KMS-11 (cell line): ENCODE results near the gene MAPT.

Experiments
- H2AFZ ChIP-seq: fragments of 200-600 bp; sonication (generic); 2 replicates; pipeline ENCODE4 v1.6.1; 2016; ENCODE audit warnings: antibody characterized with exemption, mixed run types, low read depth
- H3K27ac ChIP-seq: fragments of 200-600 bp; sonication (generic); 2 replicates; pipeline ENCODE4 v1.6.1; 2016; ENCODE audit warnings: mild to moderate bottlenecking, mixed run types
- H3K27me3 ChIP-seq: fragments of 200-600 bp; sonication (generic); 2 replicates; pipeline ENCODE4 v1.6.1; 2017; ENCODE audit warnings: mild to moderate bottlenecking, low read depth, mixed run types, moderate library complexity; ENCODE audit not compliant: insufficient read depth
- H3K36me3 ChIP-seq: fragments of 200-600 bp; sonication (generic); 2 replicates; pipeline ENCODE4 v1.6.1; 2017; ENCODE audit warnings: mild to moderate bottlenecking, mixed run types; ENCODE audit not compliant: insufficient read depth
- H3K4me1 ChIP-seq: fragments of 200-600 bp; sonication (generic); 2 replicates; pipeline ENCODE4 v1.6.1; 2016; ENCODE audit warnings: mild to moderate bottlenecking, low read depth, mixed run types; ENCODE audit not compliant: poor library complexity, severe bottlenecking
- H3K4me2 ChIP-seq: fragments of 200-600 bp; sonication (generic); 2 replicates; pipeline ENCODE4 v1.7.0; 2016; ENCODE audit warnings: mild to moderate bottlenecking, mixed run types
- H3K4me3 ChIP-seq: fragments of 200-600 bp; sonication (generic); IDR thresholded peaks from 2 replicates; pipeline ENCODE4 v1.6.1; 2017; ENCODE audit warnings: low read depth, low read length, mixed read lengths; ENCODE audit not compliant: insufficient read depth
- H3K79me2 ChIP-seq: fragments of 200-600 bp; sonication (generic); 2 replicates; pipeline ENCODE4 v1.6.1; 2016; ENCODE audit warnings: low read depth, mixed run types; ENCODE audit not compliant: insufficient read depth
- H3K9ac ChIP-seq: fragments of 200-600 bp; sonication (generic); 2 replicates; pipeline ENCODE4 v1.6.1; 2016; ENCODE audit warnings: mild to moderate bottlenecking, mixed run types
- H4K20me1 ChIP-seq: fragments of 200-600 bp; sonication (generic); 2 replicates; pipeline ENCODE4 v1.6.1; 2016; ENCODE audit warnings: mild to moderate bottlenecking, mixed run types; ENCODE audit not compliant: insufficient read depth
- TF ChIP-seq, protein P1 (sequence below): fragments of 200-600 bp; sonication (generic); conservative IDR thresholded peaks from 2 replicates; pipeline ENCODE4 v1.6.1; 2017; ENCODE audit warnings: low read depth, mild to moderate bottlenecking, antibody characterized with exemption, low read length, moderate library complexity, mixed read lengths

The MAPT gene

DNA sequence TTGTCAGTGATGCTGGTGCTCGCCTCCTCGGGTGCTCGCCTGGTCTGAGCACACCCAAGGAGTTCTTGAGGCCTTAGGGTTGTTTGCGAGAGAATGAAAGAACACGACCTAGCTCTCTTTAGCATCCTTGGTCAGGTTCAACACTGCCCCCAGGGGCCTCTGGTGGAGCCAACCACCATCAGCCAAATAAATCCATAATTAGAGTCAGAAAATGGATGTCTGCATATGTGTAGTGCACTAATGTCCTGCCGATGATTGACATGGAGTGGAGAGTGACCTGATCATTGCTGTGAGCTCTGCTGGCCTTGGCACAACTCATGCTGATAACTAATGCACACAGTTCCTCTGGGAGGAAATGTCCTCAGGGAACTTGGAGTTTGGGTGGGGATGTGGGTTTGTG, 96.5 kb downstream of the MAPT start:
- Histone ChIP-seq H4K20me1 (no peaks in the 10 kb centered on the region), H3K27ac (no peak overlapping the region), H2AFZ (no peak overlapping the region), H3K4me2 (no peak overlapping the region), H3K9ac (no peak overlapping the region), H3K36me3 (no peaks in the 10 kb centered on the region), H3K4me1 (no peaks in the 10 kb centered on the region), H3K27me3 (no peaks in the 10 kb centered on the region), H3K4me3 (no peak overlapping the region), H3K79me2 (no peaks in the 10 kb centered on the region)
- TF ChIP-seq, protein P1, sequence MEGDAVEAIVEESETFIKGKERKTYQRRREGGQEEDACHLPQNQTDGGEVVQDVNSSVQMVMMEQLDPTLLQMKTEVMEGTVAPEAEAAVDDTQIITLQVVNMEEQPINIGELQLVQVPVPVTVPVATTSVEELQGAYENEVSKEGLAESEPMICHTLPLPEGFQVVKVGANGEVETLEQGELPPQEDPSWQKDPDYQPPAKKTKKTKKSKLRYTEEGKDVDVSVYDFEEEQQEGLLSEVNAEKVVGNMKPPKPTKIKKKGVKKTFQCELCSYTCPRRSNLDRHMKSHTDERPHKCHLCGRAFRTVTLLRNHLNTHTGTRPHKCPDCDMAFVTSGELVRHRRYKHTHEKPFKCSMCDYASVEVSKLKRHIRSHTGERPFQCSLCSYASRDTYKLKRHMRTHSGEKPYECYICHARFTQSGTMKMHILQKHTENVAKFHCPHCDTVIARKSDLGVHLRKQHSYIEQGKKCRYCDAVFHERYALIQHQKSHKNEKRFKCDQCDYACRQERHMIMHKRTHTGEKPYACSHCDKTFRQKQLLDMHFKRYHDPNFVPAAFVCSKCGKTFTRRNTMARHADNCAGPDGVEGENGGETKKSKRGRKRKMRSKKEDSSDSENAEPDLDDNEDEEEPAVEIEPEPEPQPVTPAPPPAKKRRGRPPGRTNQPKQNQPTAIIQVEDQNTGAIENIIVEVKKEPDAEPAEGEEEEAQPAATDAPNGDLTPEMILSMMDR: no peak

DNA sequence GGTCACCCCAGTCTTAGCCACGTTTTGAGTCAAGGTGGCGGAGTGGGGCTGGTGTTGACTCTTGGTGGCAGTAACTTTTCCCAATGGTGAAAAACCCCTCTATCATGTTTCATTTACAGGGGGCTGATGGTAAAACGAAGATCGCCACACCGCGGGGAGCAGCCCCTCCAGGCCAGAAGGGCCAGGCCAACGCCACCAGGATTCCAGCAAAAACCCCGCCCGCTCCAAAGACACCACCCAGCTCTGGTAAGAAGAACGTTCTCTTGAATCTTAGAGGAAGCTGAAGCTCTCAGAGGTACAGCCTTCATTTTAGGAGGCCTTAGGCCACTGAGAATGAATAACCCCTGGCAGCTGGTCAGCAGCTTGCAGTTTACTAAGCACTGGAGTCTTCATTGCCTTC, 97.0 kb downstream of the MAPT start:
- H3K9ac ChIP-seq: no peak overlapping the region
- H3K4me2 ChIP-seq: no peak overlapping the region
- H3K36me3 ChIP-seq: no peaks in the 10 kb centered on the region
- no peak overlapping the region for H3K4me3 ChIP-seq
- no peaks in the 10 kb centered on the region for H3K79me2 ChIP-seq
- H3K27me3 ChIP-seq: no peaks in the 10 kb centered on the region
- no peak overlapping the region for H3K27ac ChIP-seq
- H3K4me1 ChIP-seq: no peaks in the 10 kb centered on the region
- H4K20me1 ChIP-seq: no peaks in the 10 kb centered on the region
- H2AFZ ChIP-seq: no peak overlapping the region
- TF ChIP-seq, protein P1: no peak

DNA sequence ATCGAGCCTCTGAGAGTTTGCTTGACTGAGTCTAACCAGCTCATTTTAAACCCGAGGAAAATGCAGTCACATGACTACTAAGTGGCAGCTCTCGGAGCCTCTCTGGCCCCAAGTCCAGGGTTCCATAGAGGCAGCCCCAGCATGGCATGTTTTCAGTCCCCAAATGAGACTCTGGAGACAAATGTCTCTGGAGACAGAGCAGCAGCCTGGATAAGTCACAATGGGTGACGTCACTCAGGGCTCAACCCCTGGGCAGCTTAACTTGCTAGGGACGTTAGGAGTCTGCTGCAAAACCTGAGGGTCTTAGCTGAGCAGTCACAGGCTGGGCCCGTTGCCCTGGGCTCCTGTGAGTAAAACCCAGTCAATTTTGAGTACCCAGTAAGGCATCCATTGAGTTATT, 97.8 kb downstream of the MAPT start:
- TF ChIP-seq, protein P1: no peak
- H3K27ac ChIP-seq: no peak overlapping the region
- H3K27me3 ChIP-seq: no peaks in the 10 kb centered on the region
- H3K9ac ChIP-seq: no peak overlapping the region
- H4K20me1 ChIP-seq: no peaks in the 10 kb centered on the region
- H2AFZ ChIP-seq: no peak overlapping the region
- no peaks in the 10 kb centered on the region for H3K79me2 ChIP-seq
- H3K36me3 ChIP-seq: no peaks in the 10 kb centered on the region
- no peaks in the 10 kb centered on the region for H3K4me1 ChIP-seq
- H3K4me3 ChIP-seq: no peak overlapping the region
- no peak overlapping the region for H3K4me2 ChIP-seq

DNA sequence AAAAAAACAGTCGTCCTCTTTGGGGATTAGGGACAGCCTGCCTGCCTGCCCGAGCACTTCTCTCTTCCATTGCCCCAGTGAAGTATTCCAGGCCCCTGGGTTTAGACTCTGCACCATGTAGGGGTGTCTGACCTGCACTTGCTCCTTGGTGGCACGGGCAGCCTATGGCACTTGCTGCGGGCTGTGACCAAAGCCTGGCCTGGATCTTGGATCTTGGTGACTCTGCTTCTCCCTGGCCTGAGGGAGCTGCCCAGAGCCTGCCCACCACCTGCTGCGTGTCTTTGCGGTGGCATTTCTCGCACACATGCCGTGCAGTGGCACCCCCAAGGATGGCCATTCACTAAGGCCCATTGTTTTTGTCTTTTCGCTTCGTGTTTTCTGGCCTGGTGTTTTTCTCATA, 98.5 kb downstream of the MAPT start:
- Histone ChIP-seq H3K4me3 (no peak overlapping the region), H3K79me2 (no peaks in the 10 kb centered on the region), H3K27ac (no peak overlapping the region), H3K4me2 (no peak overlapping the region), H2AFZ (no peak overlapping the region), H4K20me1 (no peaks in the 10 kb centered on the region), H3K36me3 (no peaks in the 10 kb centered on the region), H3K27me3 (no peaks in the 10 kb centered on the region), H3K9ac (no peak overlapping the region), H3K4me1 (no peaks in the 10 kb centered on the region)
- TF ChIP-seq, protein P1: no peak
